ENCODE measurements around the gene FAM151B.

GRCh38 chr5:80438739-80439138, 49.2 kb upstream of the FAM151B start:
- no peak for TF ChIP-seq CTCF (IDR thresholded peaks at IDR 0.05; ENCODE audit: insufficient read depth, low read length)
- TF ChIP-seq POLR2AphosphoS5 (IDR thresholded peaks at IDR 0.05; ENCODE audit: low read depth) = no peak
- TF ChIP-seq REST (IDR thresholded peaks at IDR 0.05; ENCODE audit: insufficient replicate concordance, low read depth) = no peak
- no peak for TF ChIP-seq GABPA (IDR thresholded peaks at IDR 0.05; ENCODE audit: low read depth)
